Caco-2 (cell line): Measurements from ENCODE around the gene AMPD2. TPM values are rescaled to one million over a fixed set of nuclear protein-coding genes. Genes with fewer than 3 reads are reported as not detected.

Source experiments
- BruUV-seq: library from RNA; stranded (reverse); fragments of 400-500 nt; replicated peaks from 2 replicates; lab custom pipeline; 2021; lab: Mats Ljungman, UMichigan
- CTCF ChIA-PET: fragments of 300-600 bp; sonication (Branson Sonifier 250); formaldehyde crosslinking; loops from one replicate; lab custom pipeline; 2022; ENCODE audit warnings: antibody characterized with exemption; lab: Charles Lee
- POLR2A ChIA-PET: fragments of 300-600 bp; sonication (Branson Sonifier 250); formaldehyde crosslinking; loops from one replicate; lab custom pipeline; 2022; ENCODE audit warnings: antibody characterized with exemption; lab: Charles Lee
- DNase-seq, 2 experiments: peaks; one replicate each; pipeline versions ENCODE4 v3.0.0 to v3.0.0-alpha.2; 2020 to 2022
- H3K27me3 ChIP-seq: replicated peaks from 2 replicates; pipeline ENCODE4 v1.6.0; 2011; ENCODE audit warnings: low read length; ENCODE audit not compliant: control insufficient read depth, insufficient read depth
- H3K36me3 ChIP-seq: 2 replicates; pipeline ENCODE4 v1.5.1; 2011; ENCODE audit warnings: low read length; ENCODE audit not compliant: control insufficient read depth, insufficient read depth
- H3K4me1 ChIP-seq: fragments of 250-450 bp; sonication (Bioruptor Pico); 2 replicates; pipeline ENCODE4 v1.5.1; 2020; ENCODE audit warnings: mild to moderate bottlenecking
- H3K4me3 ChIP-seq: 2 replicates; pipeline ENCODE4 v1.5.1; 2011; ENCODE audit warnings: low read depth, mild to moderate bottlenecking, control low read depth, low read length
- H3K9me3 ChIP-seq: fragments of 250-450 bp; sonication (Bioruptor Pico); 2 replicates; pipeline ENCODE4 v1.5.1; 2020; ENCODE audit warnings: mild to moderate bottlenecking, moderate library complexity
- H3K27ac Mint-ChIP-seq: one replicate; pipeline ENCODE4 v1.8.0; 2022; ENCODE audit warnings: mixed read lengths; ENCODE audit not compliant: unreplicated experiment
- H3K27me3 Mint-ChIP-seq: one replicate; pipeline ENCODE4 v1.8.0; 2022; ENCODE audit warnings: mixed read lengths; ENCODE audit not compliant: insufficient read depth, unreplicated experiment
- H3K36me3 Mint-ChIP-seq: one replicate; pipeline ENCODE4 v1.8.0; 2022; ENCODE audit warnings: mild to moderate bottlenecking, mixed read lengths; ENCODE audit not compliant: insufficient read depth, unreplicated experiment
- H3K4me1 Mint-ChIP-seq: one replicate; pipeline ENCODE4 v1.8.0; 2022; ENCODE audit warnings: low read depth, mixed read lengths; ENCODE audit not compliant: unreplicated experiment
- H3K4me3 Mint-ChIP-seq: one replicate; pipeline ENCODE4 v1.8.0; 2022; ENCODE audit warnings: mild to moderate bottlenecking, moderate library complexity, mixed read lengths; ENCODE audit not compliant: unreplicated experiment
- H3K9me3 Mint-ChIP-seq: one replicate; pipeline ENCODE4 v1.8.0; 2022; ENCODE audit warnings: mixed read lengths; ENCODE audit not compliant: unreplicated experiment
- intact Hi-C: fragments of 100-400 bp; cut with micrococcal nuclease; formaldehyde crosslinking; loops from one replicate; pipeline ENCODE4 v1.10.0; 2022; ENCODE audit not compliant: unreplicated experiment
- total RNA-seq: library from RNA; stranded (reverse); gene quantifications from 2 replicates; pipeline ENCODE4 v1.2.3, GENCODE V29; 2022
- TF ChIP-seq, protein P1 (sequence below), 2 experiments: fragments of 200-600 bp in 1 of 2; IDR thresholded peaks; 1 replicate in 1 of 2; 2 replicates in 1 of 2; pipeline versions ENCODE4 v1.5.1 to v1.8.0; 2011 to 2022; ENCODE audit warnings: antibody characterized with exemption in 1 of 2, control low read depth in 1 of 2, inconsistent platforms in 1 of 2, low read depth in 1 of 2, low read length in 1 of 2, mild to moderate bottlenecking in 1 of 2, moderate library complexity in 1 of 2; ENCODE audit not compliant: insufficient read depth in 1 of 2, severe bottlenecking in 1 of 2, unreplicated experiment in 1 of 2

AMPD2 gene
- total RNA-seq, 1 experiment from 2014 or later: 40.3 TPM

DNA sequence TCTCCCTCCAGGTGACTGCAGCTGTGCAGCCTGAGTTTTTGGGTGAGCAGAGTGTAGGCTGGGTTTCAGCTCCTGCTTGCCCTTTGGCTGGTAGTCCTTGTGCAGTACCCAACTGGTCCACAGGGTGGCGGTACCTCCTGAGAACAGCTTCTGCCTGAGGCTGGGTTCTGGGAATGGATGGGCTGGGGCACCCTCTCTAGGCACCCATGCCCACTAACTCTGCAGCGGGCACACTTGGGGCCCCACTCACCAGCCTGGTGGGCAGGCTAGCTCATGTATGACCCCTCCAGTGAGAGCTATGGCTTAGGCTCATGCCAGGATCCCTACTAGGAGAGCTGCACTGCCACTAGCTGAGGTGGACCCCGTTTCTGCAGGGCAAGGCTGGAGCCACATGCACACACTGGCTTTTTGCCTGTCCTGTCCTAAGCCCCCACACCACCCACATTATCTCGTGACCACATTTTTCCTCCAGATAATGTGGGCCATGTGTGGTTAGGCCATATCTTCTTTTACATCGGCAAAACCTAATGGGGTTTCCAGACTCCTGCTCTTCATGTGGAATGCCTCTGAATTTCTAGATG is 20.7 kb downstream of the AMPD2 start:
- H3K4me3 ChIP-seq: no peak overlapping the region
- no TSS peak for BruUV-seq
- H3K27me3 ChIP-seq: no peaks in the 10 kb centered on the region
- intact Hi-C loops: loop anchor here (5.0 kb wide), 2 partner anchors 93 to 132 kb away; partner anchors contain the start of gene GNAI3
- TF ChIP-seq, protein P1, sequence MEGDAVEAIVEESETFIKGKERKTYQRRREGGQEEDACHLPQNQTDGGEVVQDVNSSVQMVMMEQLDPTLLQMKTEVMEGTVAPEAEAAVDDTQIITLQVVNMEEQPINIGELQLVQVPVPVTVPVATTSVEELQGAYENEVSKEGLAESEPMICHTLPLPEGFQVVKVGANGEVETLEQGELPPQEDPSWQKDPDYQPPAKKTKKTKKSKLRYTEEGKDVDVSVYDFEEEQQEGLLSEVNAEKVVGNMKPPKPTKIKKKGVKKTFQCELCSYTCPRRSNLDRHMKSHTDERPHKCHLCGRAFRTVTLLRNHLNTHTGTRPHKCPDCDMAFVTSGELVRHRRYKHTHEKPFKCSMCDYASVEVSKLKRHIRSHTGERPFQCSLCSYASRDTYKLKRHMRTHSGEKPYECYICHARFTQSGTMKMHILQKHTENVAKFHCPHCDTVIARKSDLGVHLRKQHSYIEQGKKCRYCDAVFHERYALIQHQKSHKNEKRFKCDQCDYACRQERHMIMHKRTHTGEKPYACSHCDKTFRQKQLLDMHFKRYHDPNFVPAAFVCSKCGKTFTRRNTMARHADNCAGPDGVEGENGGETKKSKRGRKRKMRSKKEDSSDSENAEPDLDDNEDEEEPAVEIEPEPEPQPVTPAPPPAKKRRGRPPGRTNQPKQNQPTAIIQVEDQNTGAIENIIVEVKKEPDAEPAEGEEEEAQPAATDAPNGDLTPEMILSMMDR (IDR thresholded peaks at IDR 0.05; ENCODE audit: insufficient read depth in 1 of 2, low read depth in 1 of 2, low read length in 1 of 2, severe bottlenecking in 1 of 2, unreplicated experiment in 1 of 2): peak; percentile 74 to 75
- H3K27me3 Mint-ChIP-seq: no peaks in the 10 kb centered on the region
- H3K36me3 Mint-ChIP-seq: peaks cover 6% of the 10 kb centered on the region
- no peaks in the 10 kb centered on the region for H3K9me3 Mint-ChIP-seq
- H3K36me3 ChIP-seq: no peaks in the 10 kb centered on the region
- H3K4me1 ChIP-seq: peaks cover 8% of the 10 kb centered on the region
- no peak overlapping the region for H3K4me3 Mint-ChIP-seq
- no peak overlapping the region for H3K27ac Mint-ChIP-seq
- ChIA-PET CTCF (interaction anchor here (0.6 to 3.2 kb wide), 25 partner anchors 10 to 371 kb away, joined by 3 to 26 read pairs (median 5); partner anchors contain the start of genes AHCYL1, EPS8L3, GNAI3 and GSTM4), POLR2A (interaction anchor here (0.6 to 1.3 kb wide), 2 partner anchors 92 to 94 kb away, joined by 3 to 5 read pairs; partner anchors contain the start of gene GNAI3)
- peaks cover 9% of the 10 kb centered on the region for H3K4me1 Mint-ChIP-seq
- DNase-seq: peak; percentile 77 to 83
- no peaks in the 10 kb centered on the region for H3K9me3 ChIP-seq

DNA sequence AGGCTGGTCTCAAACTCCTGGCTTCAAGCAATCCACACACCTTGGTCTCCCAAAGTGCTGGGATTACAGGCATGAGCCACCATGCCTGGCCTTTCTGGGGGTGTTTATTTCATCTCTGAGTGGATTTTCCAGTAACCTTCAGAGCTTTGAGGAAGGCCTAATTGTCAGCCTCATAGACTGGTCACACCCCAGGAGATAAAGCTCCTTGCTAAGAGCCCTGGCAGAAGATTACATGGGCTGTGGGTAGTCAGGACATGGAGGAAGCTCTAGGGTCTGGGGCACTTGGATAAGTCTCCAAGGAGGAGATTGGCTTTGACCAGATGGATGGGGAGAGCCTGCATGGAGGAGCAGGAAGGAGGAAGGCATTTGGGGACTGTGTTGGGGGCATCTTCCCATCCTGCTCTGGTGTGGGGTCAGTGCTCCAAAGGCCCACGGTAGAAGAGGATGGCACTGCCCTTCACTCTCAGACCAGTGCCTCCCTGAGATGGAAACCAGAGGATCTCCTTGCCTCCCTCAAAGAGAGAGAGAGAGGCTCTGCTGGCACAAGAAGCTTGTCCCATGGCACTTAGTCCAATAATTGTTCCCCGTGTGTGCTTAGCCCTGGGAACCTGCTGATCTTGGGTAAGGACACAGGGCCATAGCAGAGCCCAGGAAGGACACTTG is 21.6 kb downstream of the AMPD2 start:
- Histone ChIP-seq H3K4me1 (peaks cover 3% of the 10 kb centered on the region), H3K9me3 (no peaks in the 10 kb centered on the region), H3K27me3 (no peaks in the 10 kb centered on the region), H3K4me3 (no peak overlapping the region), H3K36me3 (no peaks in the 10 kb centered on the region)
- TF ChIP-seq, protein P1 (IDR thresholded peaks at IDR 0.05; ENCODE audit: insufficient read depth in 1 of 2, low read depth in 1 of 2, low read length in 1 of 2, severe bottlenecking in 1 of 2, unreplicated experiment in 1 of 2): no peak
- Mint-ChIP-seq H3K9me3 (no peaks in the 10 kb centered on the region), H3K4me1 (peaks cover 6% of the 10 kb centered on the region), H3K4me3 (no peak overlapping the region), H3K27ac (no peak overlapping the region), H3K27me3 (no peaks in the 10 kb centered on the region), H3K36me3 (peaks cover 6% of the 10 kb centered on the region)
- intact Hi-C loops: loop anchor here (5.0 kb wide), 2 partner anchors 94 to 131 kb away; partner anchors contain the start of gene GNAI3
- CTCF ChIA-PET: interaction anchor here (1.1 to 3.2 kb wide), 8 partner anchors 9 to 343 kb away, joined by 4 to 26 read pairs (median 12); partner anchors contain the start of gene AHCYL1
- POLR2A ChIA-PET: interaction anchor here (1.3 kb wide), 1 partner anchor 93 kb away, joined by 5 read pairs; the partner anchor contains the start of gene GNAI3
- no peak for DNase-seq
- BruUV-seq: no TSS peak

DNA sequence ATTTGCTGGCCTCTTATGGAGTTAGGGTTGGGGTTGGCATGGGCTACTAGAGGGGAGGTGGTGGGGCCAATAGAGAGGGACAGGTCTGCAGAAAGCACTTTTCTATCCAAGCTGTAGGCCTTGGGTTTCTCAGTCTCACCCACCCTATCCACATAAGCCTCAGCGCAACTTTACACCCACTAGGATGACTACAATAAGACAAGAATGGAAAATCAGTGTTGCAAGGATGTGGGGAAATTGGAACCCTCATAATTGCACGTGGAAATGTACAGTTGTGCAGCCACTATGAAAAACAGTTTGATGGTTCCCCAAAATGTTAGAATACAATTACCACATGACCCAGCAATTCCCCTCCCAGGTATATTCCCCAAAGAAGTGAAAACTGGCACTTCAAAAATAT is 22.2 kb downstream of the AMPD2 start:
- ChIA-PET POLR2A (no interaction called here), CTCF (interaction anchor here (3.2 kb wide), 1 partner anchor 343 kb away, joined by 23 read pairs; the partner anchor contains the start of gene AHCYL1)
- no peaks in the 10 kb centered on the region for H3K4me1 ChIP-seq
- no peaks in the 10 kb centered on the region for H3K9me3 ChIP-seq
- no TSS peak for BruUV-seq
- no peak for DNase-seq
- H3K36me3 Mint-ChIP-seq: peaks cover 6% of the 10 kb centered on the region
- no peak overlapping the region for H3K4me3 ChIP-seq
- intact Hi-C loops: loop anchor here (5.0 kb wide), 2 partner anchors 95 to 130 kb away; partner anchors contain the start of gene GNAI3
- H3K27ac Mint-ChIP-seq: no peak overlapping the region
- no peak overlapping the region for H3K4me3 Mint-ChIP-seq
- H3K27me3 ChIP-seq: no peaks in the 10 kb centered on the region
- no peaks in the 10 kb centered on the region for H3K9me3 Mint-ChIP-seq
- TF ChIP-seq, protein P1 (IDR thresholded peaks at IDR 0.05; ENCODE audit: insufficient read depth in 1 of 2, low read depth in 1 of 2, low read length in 1 of 2, severe bottlenecking in 1 of 2, unreplicated experiment in 1 of 2): no peak
- no peaks in the 10 kb centered on the region for H3K36me3 ChIP-seq
- H3K4me1 Mint-ChIP-seq: no peaks in the 10 kb centered on the region
- H3K27me3 Mint-ChIP-seq: no peaks in the 10 kb centered on the region
